Gastroesophageal sphincter (tissue), 4 donors: ENCODE measurements around the gene ADD1. TPM values are rescaled to one million over a fixed set of nuclear protein-coding genes. Genes with fewer than 3 reads are reported as not detected.

Experiments
- ATAC-seq: fragments of 150-250 bp; one replicate; pipeline ENCODE4 v1.9.1; 2016; ENCODE audit warnings: mild to moderate bottlenecking, moderate library complexity
- H3K27ac ChIP-seq, 4 donors: fragments of 200-600 bp; sonication (generic) in 3 of 4; 1 replicate in 3 of 4; 2 replicates in 1 of 4; pipeline ENCODE4 v1.5.1; 2016 to 2019
- H3K27me3 ChIP-seq: fragments of 200-600 bp; sonication (generic); one replicate; pipeline ENCODE4 v1.5.1; 2019
- H3K36me3 ChIP-seq, 2 donors: fragments of 200-600 bp; sonication (generic); one replicate each; pipeline ENCODE4 v1.5.1; 2019; ENCODE audit warnings: control low read depth in 1 of 2
- H3K4me1 ChIP-seq, 3 donors: fragments of 200-600 bp; sonication (generic); 1 replicate in 2 of 3; 2 replicates in 1 of 3; pipeline ENCODE4 v1.5.1; 2016 to 2019; ENCODE audit warnings: control low read depth in 2 of 3
- H3K4me3 ChIP-seq, 2 donors: fragments of 200-600 bp; sonication (generic); one replicate each; pipeline ENCODE4 v1.5.1; 2019; ENCODE audit warnings: mild to moderate bottlenecking in 1 of 2, moderate library complexity in 1 of 2
- H3K9me3 ChIP-seq, 3 donors: fragments of 200-600 bp; sonication (generic); one replicate each; pipeline ENCODE4 v1.5.1; 2017 to 2019; ENCODE audit warnings: control low read depth in 2 of 3
- EP300 ChIP-seq: sonication (generic); formaldehyde crosslinking; IDR thresholded peaks from one replicate; pipeline ENCODE4 v1.6.1; 2017; ENCODE audit warnings: antibody characterized with exemption, mild to moderate bottlenecking
- POLR2A ChIP-seq, 2 donors: fragments of 450-650 bp; IDR thresholded peaks; one replicate each; pipeline ENCODE4 v1.6.1; 2017; ENCODE audit warnings: antibody characterized with exemption in 2 of 2, mild to moderate bottlenecking in 2 of 2, moderate library complexity in 1 of 2
- POLR2AphosphoS5 ChIP-seq: sonication (generic); formaldehyde crosslinking; IDR thresholded peaks from one replicate; pipeline ENCODE4 v1.6.1; 2017; ENCODE audit warnings: antibody characterized with exemption
- WGBS, 2 donors: methylation state at CpG; one replicate each; pipeline ENCODE4 v1.1.5; 2018; ENCODE audit warnings: low coverage in 1 of 2; 5-methylcytosine and 5-hydroxymethylcytosine counted together
- total RNA-seq, 4 donors: library from RNA; depleted of rRNA; stranded (reverse); fragments of >200 nt; gene quantifications; one replicate each; pipeline ENCODE4 v1.1.0, GENCODE V29; 2016
- TF ChIP-seq, protein P1 (sequence below), 4 experiments: fragments of 200-600 bp in 2 of 4; fragments of 450-650 bp in 2 of 4; sonication (generic) in 1 of 4; IDR thresholded peaks; one replicate each; pipeline ENCODE4 v1.5.1; 2017 to 2019; ENCODE audit warnings: antibody characterized with exemption in 4 of 4, mild to moderate bottlenecking in 2 of 4, moderate library complexity in 2 of 4

ADD1 gene
- total RNA-seq, 4 donors from 2014 or later: 230 to 384 (median 297) TPM

DNA sequence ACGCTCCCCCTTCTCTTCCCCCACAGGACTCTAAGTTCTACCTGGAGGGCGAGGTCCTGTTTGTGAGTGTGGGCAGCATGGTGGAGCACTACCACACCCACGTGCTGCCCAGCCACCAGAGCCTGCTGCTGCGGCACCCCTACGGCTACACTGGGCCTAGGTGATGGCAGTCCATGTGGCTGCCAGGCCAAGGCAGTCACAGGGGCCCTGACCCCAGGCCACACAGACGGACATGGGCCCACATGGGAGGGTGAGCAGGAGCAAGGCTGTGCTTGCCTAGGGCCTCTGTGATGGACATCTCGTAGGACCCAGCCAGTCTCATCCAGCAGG, 10.0 kb upstream of the ADD1 start:
- Histone ChIP-seq H3K36me3 (peaks cover 0 to 74% of the 10 kb centered on the region in 2 donors), H3K9me3 (no peaks in the 10 kb centered on the region), H3K4me1 (peaks cover 0 to 25% (median 8%) of the 10 kb centered on the region in 3 donors), H3K27ac (no peak overlapping the region), H3K27me3 (no peaks in the 10 kb centered on the region), H3K4me3 (no peak overlapping the region)
- TF ChIP-seq, protein P1, sequence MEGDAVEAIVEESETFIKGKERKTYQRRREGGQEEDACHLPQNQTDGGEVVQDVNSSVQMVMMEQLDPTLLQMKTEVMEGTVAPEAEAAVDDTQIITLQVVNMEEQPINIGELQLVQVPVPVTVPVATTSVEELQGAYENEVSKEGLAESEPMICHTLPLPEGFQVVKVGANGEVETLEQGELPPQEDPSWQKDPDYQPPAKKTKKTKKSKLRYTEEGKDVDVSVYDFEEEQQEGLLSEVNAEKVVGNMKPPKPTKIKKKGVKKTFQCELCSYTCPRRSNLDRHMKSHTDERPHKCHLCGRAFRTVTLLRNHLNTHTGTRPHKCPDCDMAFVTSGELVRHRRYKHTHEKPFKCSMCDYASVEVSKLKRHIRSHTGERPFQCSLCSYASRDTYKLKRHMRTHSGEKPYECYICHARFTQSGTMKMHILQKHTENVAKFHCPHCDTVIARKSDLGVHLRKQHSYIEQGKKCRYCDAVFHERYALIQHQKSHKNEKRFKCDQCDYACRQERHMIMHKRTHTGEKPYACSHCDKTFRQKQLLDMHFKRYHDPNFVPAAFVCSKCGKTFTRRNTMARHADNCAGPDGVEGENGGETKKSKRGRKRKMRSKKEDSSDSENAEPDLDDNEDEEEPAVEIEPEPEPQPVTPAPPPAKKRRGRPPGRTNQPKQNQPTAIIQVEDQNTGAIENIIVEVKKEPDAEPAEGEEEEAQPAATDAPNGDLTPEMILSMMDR (IDR thresholded peaks at IDR 0.05): no peak
- TF ChIP-seq EP300 (no peak), POLR2AphosphoS5 (no peak), POLR2A (IDR thresholded peaks at IDR 0.05) (no peak)
- 100% methylated on average over 1 of the region's 7 CpGs; no CpG with 5 or more reads in 1 of the 2 donors for WGBS, 2 donors
- no peak for ATAC-seq

DNA sequence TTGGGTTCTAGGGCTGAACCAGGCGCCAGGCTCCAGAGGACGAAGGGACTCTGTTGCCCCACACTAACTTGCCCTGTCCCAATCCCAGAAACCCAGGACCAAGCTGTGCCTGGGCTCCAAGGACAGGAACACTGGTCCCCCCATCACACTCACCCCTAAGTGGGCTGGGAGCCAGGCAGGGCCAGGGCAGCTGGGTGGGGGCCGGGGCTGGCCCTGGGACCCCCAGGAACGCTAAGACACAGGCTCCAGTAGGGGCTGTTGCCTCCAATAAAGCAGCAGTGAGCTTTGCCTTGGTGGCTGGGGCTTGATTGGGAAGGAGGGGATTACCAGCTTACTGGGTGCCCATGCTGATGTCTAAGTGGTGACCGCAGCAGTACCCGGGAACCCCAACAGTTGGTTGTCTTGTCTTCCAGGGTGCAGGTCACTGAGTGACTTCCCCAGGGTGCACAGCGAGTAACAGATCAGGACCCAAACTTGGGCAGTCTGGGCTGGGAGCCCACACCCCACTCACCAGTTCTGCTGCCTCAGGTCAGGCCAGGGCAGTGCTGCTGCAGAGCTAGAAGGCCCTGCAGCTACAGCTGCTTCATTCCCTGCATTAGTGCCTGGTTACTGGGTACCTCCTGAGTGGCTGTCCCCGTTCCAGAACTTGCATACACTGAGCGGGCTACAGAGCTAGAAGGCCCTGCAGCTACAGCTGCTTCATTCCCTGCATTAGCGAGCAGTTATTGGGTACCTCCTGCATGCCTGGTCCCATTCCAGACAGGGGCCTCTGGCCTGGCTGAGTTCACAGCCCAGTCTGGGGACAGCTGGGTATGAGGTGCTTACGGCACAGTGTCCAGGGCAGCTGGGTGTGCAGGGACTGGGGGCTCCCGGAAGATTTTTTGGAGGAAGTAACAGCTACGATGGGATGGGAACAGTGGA, 9.4 kb upstream of the ADD1 start:
- no peak overlapping the region for H3K27ac ChIP-seq
- no peak overlapping the region for H3K4me3 ChIP-seq
- no peaks in the 10 kb centered on the region for H3K9me3 ChIP-seq
- ATAC-seq: no peak
- peaks cover 0 to 68% of the 10 kb centered on the region in 2 donors for H3K36me3 ChIP-seq
- WGBS, 2 donors: 20% methylated on average over 1 of the region's 13 CpGs; no CpG with 5 or more reads in 1 of the 2 donors
- TF ChIP-seq, protein P1 (IDR thresholded peaks at IDR 0.05): no peak
- TF ChIP-seq EP300 (no peak), POLR2A (IDR thresholded peaks at IDR 0.05) (no peak), POLR2AphosphoS5 (no peak)
- H3K27me3 ChIP-seq: no peaks in the 10 kb centered on the region
- H3K4me1 ChIP-seq: peaks cover 0 to 25% (median 8%) of the 10 kb centered on the region in 3 donors

DNA sequence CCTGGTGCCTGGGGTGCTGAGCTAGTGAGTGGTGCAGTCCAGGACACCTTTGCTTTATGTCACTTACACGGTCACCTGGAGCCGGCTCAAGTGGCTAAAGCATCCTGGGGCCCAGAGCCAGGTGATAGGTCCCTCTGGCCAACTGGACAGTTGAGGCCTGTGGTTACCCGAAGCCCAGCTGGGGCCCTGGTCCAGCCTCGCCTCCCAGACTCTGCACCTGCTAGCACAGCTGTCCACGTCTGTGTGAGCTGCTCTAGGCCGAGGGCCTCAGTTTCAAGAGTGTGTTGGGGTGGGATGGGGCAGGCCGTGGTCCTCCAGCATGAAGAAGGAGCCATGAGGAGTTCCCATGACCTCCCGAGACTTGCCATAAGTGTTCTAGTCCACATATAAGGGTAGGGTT, 7.7 kb upstream of the ADD1 start:
- Histone ChIP-seq H3K9me3 (no peaks in the 10 kb centered on the region), H3K4me1 (peaks cover 0 to 25% (median 8%) of the 10 kb centered on the region in 3 donors), H3K4me3 (no peak overlapping the region), H3K27me3 (no peaks in the 10 kb centered on the region), H3K27ac (no peak overlapping the region), H3K36me3 (peaks cover 0 to 50% of the 10 kb centered on the region in 2 donors)
- TF ChIP-seq POLR2A (IDR thresholded peaks at IDR 0.05) (no peak), POLR2AphosphoS5 (no peak), EP300 (no peak)
- TF ChIP-seq, protein P1 (IDR thresholded peaks at IDR 0.05): no peak
- ATAC-seq: no peak
- WGBS, 2 donors: no CpG with 5 or more reads among the region's 8 CpGs

DNA sequence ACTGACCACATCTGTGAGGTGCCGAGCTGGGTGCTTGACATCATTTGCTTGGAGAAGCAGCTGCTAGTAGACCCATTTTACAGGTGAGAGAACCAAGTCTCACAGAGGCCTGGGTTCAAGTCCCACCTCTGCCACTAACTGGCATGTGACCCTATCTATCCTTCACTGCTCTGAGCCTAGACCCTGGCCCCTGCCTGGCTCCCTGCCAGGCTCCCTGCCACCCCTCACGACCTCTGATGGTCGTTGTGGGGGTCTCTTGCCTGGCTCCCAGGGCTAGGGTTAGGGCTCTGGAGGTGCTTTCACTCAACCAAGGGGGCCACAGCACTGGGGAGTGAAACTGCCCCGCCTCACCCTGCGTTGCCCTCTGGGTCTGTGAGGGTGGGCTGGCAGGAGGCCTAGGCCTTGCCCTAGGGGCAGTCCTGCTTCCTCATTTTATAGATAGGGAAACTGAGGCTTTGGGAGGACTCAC, 7.2 kb upstream of the ADD1 start:
- Histone ChIP-seq H3K4me1 (peaks cover 0 to 25% (median 8%) of the 10 kb centered on the region in 3 donors), H3K27ac (peak overlapping the region in 2 of 4 donors; percentile 39 to 66), H3K36me3 (peaks cover 0 to 46% of the 10 kb centered on the region in 2 donors), H3K4me3 (no peak overlapping the region), H3K27me3 (no peaks in the 10 kb centered on the region), H3K9me3 (no peaks in the 10 kb centered on the region)
- TF ChIP-seq POLR2AphosphoS5: no peak
- TF ChIP-seq, protein P1 (IDR thresholded peaks at IDR 0.05): no peak
- TF ChIP-seq POLR2A (IDR thresholded peaks at IDR 0.05): no peak
- TF ChIP-seq EP300: no peak
- WGBS, 2 donors: no CpG with 5 or more reads among the region's 5 CpGs
- ATAC-seq: no peak
